GM18520 (cell line): Measurements from ENCODE around the gene SEMA7A.
"Not testable (repeated sequence)": the region's sequence is repeated elsewhere in the genome, so short reads cannot be mapped to it uniquely, and the experiment has no call there.

Source experiments
- ATAC-seq: cut with Tn5 transposase; IDR thresholded peaks from one replicate; pipeline ENCODE4 v1.9.1; 2021; ENCODE audit not compliant: unreplicated experiment

The SEMA7A gene

DNA sequence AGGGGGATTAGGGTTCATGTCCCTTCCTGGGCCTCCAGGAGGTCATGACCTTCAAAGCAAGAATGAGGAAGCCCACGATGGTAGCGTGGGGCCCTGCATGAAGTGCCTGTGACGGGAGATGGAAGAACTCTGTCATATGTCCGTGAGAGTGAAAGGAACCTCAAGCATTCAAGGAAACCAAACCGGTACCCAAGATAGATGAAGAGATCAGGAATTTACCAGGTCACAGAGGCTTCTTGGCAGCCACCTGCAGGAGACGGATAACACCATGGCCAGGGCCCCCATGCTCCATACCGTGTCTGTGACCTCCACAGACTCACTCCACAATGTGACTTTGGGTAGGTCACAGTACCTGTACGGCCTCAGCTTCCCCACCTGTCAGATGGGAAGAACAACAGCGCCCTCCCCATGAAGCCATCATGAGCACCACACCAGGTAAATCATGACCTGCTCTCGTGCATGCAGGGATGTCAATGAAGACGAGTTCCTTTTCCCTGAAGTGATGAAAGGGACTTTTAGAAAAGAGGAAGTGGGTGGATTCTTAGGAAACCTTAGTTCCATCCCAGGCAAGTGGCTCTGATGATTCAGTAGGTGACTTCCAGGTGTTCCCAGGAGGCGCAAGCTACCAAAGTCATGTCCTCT lies 43.0 kb downstream of the SEMA7A start:
- no peak for ATAC-seq

DNA sequence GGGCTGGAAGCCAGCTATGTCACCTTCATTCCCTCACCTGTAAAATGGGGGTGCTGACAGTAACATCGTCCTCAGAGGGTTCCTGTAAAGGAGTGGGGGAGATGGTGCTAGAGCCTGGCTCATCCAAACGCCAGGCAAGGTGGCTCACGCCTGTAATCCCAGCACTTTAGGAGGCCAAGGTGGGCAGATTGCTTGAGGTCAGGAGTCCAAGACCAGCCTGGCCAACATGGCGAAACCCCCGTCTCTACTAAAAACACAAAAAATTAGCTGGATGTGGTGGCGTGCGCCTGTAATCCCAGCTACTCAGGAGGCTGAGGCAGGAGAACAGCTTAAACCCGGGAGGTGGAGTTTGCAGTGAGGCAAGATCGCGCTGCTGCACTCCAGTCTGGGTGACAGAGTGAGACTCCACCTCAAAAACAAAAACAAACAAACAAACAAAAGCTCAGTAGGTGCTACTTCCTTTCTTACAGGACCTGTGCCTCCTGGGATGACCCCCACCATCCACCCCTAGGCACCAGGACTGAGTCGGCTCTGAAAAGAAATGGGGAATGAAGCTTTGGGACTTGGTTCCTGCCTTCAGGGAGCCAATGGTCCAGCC lies 43.6 kb downstream of the SEMA7A start:
- ATAC-seq = not testable (repeated sequence)

DNA sequence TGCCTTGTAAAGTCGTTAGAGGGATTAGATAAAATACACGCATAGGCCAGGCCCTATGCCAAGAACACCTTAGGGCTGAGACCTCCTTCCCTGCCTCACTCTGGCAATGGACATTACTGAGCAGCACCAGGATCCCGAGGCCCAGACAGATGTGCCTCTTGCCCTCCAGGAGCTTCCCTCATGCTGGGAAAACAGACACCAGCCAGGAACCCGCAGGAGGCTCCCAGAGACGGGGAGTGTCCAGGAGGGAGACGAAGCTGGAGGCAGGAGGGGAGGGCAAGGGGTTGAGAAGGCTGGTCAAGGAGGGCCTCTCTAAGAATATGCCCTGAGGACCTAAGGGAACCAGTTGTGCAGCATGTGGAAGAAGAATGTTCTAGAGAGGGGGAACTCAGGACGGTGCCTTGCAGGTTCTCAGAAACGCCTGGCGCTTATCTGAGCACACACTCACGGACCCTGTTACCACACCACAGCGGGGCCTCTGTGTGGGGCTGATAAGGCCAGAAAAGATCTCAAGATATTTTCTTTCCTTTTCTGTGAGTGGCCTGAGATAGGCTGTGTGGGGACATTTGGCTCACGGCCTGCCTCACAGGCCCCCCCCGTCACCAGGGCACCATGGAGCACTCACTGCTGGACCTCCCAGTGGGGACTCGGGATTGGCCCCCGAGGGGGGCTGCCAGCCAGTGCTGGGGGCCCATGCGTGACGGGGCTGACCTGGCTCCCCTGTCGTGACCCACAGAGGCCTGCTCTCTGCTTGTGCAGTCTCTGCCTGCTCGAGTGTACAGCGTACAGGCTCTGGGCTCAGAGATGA lies 44.3 kb downstream of the SEMA7A start:
- ATAC-seq = no peak

DNA sequence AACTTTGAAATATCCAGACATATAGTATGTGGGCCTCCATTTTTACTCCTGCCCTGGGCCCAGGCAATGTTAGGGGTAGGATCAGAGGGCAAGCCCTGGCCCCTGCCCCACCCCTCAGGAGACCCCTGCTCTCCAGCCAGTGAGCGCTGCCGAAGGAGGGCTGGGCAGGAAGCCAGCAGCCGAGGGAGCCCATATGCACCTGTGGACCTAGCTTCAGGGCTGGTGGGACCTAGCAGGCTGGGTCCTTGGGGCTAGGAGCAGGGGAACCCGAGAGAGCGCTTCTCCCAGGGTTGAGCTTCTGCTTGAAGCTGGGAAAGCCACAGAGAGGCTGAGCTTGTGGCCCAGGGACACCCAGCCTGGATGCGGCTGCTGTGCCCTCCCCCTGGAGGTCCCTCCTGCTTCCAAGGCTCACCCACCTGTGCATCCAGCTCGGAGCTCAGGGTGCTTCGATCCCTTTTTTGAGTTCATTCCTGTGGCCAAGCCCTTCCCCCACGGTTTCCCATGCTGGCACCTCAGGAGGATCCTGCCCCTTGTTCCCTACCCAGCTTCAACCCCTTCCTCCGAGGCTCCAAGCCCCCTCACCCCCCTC lies 45.3 kb downstream of the SEMA7A start:
- no peak for ATAC-seq

DNA sequence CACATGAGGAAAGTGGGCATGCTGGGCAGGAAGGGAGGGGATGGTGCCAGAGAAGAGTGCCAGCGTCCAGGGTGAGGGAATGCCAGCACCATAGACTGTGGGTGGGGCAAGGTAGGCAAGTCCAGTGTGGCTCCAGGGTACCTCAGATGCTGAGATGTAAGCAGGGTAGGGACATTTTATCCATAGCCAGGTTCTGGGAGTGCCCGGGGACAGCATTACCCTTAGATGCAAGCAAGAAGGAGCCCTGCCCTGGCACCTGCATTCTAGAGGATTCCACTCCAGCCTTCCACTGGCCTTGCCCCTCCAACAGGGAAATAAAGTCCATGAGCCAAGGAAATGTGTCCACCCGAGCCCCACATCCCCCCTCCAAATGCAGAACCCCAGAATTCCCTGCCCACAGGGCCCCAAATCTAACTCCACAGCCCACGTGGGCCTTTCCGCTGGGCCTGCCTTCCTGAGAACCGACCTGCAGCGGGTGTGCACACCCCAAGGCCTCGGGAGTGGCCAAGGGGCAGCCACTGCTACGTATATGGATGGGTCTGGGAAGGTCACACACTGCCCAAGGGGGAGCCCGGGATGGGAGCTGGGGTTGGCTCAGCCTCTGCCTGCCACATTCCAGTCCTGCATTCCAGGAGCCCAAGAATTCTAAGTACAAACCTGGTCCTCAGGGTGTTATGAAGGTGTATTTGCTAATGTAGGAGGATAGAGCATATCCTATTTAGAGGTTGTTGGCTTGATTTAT lies 46.0 kb downstream of the SEMA7A start:
- ATAC-seq = no peak

DNA sequence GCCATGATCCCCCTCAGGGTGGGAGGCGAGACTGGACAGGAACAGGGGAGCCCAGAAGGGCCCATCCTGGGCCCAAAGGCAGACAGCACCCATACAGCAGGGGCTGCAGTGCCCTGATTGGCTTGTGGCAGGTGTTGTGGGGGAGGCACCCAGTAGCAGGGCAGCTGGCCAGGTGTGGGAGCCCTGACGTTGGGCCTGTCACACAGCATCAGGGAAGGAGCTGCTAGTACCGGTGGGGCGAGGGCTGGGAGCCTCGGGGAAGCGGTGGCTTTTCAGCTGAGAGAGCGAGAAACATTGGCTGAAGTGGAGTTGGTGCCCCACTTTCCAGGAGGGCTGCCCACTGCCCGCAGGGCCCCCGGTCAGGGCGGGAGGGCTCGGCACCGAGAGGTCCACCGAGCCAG lies 46.6 kb downstream of the SEMA7A start:
- ATAC-seq = no peak

DNA sequence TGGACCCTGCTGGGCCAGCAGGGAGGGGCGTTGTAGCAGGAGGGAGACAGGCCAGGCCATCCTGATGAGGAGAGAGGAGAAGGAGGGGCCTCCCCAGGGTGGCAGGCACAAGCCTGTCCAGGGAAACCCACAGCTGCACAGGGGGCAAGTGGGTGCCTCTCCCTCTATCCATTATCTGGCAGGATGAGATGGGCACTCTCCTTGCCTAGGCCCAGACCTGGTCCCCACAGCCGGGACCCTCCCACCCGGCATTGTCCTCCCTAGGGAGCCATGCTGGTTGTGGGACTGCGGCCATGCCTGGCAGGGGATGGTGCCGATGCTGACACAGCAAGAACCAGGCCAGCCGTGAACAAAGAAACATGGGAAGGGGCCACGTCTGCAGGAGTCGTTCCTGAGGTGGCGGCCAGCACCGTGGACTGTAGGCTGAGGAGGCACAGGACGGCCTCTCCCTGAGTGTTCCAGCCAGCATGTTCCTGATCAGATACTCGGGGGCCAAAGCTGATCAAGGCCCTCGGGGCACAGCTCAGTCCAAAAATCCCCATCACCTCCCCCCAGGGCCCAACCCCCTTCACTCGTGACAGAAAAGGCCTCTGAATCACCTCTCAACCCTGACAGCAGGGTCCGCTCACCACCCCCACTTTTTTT lies 47.1 kb downstream of the SEMA7A start:
- no peak for ATAC-seq

DNA sequence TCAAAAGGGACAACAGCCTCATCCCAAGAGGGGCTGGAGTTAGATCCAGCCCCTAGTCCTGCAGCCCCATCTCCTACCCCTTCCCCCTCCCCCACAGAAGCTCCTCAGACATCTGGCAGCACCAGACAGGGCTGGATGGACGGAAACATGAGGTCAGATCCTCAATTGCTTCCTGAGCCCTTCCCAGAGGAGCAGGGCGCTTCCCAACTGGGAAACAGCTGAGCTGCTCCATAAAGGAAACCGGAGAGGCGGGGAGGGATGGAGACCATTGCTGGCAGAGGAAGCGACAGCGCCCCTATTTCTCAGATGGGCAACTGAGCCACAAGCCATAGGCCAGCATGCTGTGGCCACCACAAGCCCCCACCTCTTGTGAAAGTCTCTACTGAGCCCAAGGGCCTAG lies 48.0 kb downstream of the SEMA7A start:
- no peak for ATAC-seq

DNA sequence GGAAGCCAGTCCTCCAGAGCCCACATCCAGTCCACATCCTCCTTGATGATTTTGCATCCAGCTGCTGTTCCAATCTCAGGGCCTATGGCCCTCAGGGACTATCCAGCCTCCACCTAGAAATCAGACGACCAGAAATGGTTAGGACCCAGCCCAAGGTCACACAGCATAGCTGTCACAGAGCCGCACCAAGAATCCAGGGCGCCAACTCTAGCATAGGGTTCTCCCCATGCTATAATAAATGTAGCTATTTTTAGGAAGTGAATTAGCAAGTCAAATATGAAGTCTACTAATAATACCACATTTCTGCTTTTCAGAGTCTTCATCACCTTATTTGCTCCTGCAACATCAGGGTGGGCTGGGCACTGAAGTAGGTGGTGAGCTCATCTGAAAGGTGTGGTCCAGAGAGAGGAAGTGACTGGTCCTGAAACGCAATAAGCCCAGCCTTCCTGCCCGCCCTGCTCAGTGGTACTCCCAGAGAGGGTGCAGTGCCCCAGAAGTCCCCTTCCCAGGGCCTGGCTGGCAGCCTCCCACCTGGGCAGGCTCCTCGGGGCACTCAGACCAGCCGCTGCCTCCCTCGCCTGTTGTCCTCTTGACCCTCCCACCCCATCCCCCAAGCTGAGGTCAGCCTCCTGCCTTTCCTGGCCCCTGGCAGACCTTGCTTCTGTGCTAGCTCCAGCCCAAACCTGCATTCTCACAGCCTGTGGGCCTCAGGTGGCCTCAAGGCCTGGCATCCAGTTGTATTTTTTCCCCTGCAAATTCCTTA lies 48.7 kb downstream of the SEMA7A start:
- peak; percentile 63 for ATAC-seq

DNA sequence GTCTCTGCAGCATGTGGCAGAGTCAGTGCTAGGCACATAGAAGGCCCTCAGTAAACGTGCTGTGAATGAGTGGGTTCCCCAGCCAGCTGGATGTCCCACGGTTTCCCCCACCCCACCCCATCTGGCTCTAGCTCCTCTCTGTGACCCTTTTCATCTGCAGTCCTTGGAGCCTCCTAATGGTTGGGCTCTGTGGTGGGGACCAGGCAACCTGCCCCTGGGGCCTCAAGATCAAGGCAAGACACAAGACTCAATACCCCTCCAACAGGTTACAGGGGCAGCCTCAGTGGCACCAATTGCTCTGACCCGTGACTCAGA lies 49.2 kb downstream of the SEMA7A start:
- no peak for ATAC-seq

DNA sequence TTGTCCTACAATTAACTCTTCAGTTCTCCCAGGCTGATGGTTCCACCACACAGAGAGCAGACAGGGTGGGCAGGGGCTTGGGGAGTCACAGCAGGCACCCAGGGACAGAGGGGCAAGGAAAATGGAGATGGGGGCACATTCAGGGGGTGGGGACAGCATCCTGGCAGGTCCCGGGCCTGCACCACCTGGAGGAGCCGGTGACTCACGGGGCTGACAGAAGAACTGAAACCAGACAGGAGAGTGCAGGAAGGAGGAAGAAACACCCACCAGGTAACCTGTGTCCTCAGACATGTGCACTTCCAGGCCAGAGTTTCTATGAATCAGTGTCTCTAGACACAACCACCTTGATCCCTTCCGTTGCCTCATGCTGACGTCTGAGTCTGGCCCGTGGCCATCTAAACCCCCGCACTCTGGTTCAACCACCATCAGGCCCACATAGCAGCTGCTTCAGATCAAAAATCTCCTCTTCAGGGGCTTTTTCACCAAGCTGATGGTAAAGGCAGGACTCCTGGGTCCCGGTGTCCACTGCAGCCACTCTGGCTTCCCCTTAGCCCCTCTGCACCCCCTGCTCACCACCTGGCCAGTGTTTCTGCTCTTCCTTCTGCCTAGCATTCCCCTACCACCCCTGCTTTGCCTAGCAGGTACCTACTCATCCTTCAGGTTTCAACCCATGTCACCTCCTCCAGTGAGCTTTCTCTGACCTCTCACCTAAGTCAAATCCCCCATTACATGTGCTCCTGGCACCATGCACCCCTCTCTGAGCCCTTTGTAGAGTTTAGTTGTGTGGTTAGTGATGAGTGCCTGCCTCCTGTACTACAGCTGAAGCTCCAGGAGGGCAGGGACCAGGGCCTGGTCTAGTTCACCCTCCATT lies 49.8 kb downstream of the SEMA7A start:
- peak; percentile 38 for ATAC-seq

DNA sequence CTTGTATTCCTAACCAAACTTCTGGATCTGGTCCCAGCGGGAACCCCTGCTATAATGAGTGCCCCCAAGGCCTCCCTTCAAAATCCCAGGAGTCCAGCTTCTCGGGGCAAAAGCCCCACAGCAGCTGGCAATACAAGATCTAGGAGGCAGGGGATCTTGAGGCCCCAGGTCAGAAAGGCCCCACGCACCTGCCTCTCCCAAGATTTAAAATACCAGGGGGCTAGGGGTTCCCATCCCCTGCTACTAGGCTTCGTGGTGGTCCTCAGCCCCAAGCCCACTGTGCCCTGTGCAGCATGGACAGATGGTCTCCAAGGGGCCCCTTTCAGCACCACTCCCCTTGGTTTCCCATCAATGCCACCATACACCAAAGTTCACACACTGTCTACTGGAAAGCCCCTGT lies 50.5 kb downstream of the SEMA7A start:
- ATAC-seq = no peak

DNA sequence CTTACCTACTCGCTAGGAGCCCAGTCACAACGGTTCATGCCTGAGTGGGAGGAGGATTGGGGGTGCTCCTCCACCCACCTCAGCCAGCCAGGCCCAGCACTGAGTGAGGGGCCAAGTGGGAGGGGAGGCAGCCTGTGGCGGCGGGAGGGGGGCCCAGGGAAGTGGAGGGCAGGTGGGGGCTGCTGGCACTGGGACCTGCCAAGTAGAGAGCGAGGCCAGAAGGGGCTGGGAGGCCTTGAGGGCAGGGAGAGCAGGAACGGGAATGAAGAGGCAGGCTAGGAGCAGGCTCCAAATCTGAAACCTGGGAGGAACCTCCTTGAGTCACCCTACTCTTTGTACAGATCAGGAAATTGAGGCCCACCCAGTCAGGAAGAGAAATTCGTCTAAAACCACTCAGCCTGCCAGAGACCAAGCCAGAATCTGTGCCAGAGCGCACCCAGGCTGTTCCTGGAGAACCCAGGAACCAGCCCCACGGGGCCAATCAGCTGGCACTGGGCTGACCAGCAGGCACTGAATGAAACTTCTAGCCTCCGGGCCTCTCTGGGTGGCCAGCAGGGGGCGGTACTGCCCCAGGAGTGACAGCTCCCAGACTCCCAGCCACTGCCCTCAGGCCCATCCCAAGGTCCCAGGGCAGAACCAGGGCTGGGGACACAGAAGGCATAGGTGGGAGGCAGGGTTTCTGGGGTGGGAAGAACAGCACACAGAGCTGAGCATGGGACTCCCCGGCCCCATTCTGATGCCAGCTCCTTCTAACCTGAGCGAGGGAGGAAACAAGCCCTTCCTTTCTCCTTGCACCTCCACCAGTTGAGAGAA lies 51.5 kb downstream of the SEMA7A start:
- ATAC-seq = peak; percentile 26

DNA sequence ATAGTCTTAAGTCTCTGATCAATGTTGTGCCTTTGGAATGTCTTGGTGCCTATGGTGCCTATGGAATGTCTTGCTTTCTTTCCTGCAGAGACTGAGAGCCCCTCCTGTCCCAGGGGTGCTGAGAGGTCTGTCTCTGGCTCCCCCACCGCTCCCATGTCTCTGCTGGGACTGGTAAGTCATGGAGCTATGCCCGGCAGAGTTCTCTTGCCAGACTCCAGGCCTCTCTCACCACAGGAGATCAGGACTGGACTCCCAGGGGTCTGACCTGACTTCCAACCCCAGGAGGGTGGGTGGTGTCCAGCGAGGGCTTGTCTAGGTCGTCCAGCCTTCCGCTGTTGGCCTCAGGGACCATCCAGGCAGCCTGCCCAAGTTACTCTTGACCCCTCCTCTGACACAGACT lies 52.3 kb downstream of the SEMA7A start:
- no peak for ATAC-seq

DNA sequence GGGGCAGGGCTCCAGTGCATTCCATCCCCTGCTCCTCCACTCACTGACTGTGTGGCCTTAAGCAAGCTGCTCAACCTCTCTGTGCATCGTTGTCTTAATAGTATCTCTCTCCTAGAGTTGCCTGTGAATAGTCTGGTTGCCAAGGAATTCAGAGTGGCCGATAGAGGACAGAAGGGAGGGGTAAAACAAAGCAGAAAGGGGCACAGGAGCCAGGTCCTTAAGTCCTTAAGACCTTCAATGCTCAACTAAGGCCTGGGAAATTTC lies 52.6 kb downstream of the SEMA7A start:
- no peak for ATAC-seq

DNA sequence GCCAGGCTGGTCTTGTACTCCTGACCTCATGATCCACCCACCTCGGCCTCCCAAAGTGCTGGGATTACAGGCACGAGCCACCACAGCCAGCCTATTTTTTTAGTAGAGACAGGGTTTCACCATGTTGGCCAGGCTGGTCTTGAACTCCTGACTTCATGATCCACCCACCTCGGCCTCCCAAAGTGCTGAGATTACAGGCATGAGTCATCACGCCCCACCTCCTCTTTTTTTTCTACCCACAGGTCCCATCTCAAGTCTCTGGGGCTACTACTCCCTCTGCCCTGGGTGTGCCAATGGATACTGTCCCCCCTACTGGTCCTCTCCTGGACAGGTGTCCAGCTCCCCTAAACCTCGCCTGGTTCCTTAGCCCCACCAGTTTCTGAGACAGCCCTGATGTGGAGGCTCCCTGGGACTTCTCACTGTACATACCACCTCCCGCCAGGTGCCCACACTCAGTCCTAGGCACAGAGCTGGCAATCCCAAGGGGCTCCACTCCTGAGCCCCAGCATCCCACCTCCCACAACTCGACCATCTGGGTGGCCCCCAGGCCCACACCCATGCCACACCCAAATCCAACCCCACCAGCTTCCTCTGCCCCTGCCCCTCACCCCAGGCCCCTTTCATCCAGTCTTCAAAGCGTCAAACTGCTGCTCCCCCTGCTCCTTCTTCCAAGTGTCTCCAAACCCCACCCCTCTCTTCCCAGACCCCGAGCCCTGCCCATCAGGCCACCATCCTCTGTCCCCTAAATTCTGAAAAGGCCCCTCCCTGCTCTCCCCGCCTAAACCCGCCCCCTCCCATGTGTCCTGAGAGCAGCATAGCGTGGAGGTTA lies 53.2 kb downstream of the SEMA7A start:
- ATAC-seq = no peak

DNA sequence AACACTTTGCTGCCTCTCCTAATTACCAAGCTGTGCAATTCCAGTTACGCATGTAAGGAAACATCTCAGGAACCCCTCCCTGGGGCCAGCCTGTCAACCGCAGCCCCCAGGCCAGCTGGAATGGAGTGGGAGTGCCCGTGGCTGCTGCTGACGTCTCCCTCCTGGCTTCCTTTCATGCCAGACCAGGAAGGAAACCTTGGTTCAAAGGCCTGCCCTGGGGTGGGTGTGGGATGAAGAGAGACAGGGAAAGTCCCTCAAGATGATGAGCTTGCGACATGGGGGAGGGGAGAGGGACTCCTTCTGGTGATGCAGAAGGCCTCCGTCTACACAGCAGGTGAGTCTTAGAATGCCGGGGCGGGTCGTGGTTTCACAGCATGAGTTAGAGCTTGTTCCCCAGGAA lies 54.9 kb downstream of the SEMA7A start:
- no peak for ATAC-seq
